Hepatocyte (in vitro differentiated cells): Measurements from ENCODE around the gene SLC35C1. TPM values are rescaled to one million over a fixed set of nuclear protein-coding genes. Genes with fewer than 3 reads are reported as not detected.

ENCODE experiments used
- DNase-seq: peaks from one replicate; pipeline ENCODE4 v3.0.0-alpha.2; 2016; ENCODE audit warnings: low spot score
- H2AFZ ChIP-seq: fragments of 200-600 bp; sonication (generic); 2 replicates; pipeline ENCODE4 v1.6.0; 2016; ENCODE audit warnings: antibody characterized with exemption, mild to moderate bottlenecking
- H3K27ac ChIP-seq: fragments of 200-600 bp; sonication (generic); 2 replicates; pipeline ENCODE4 v1.5.1; 2016; ENCODE audit warnings: mild to moderate bottlenecking
- H3K27me3 ChIP-seq: fragments of 200-600 bp; sonication (generic); 2 replicates; pipeline ENCODE4 v1.6.1; 2016
- H3K36me3 ChIP-seq: fragments of 200-600 bp; sonication (generic); replicated peaks from 2 replicates; pipeline ENCODE4 v1.5.1; 2016; ENCODE audit warnings: low read depth; ENCODE audit not compliant: insufficient read depth
- H3K4me1 ChIP-seq: fragments of 200-600 bp; sonication (generic); 2 replicates; pipeline ENCODE4 v1.5.1; 2016; ENCODE audit warnings: mild to moderate bottlenecking, moderate library complexity; ENCODE audit not compliant: insufficient read depth
- H3K4me2 ChIP-seq: fragments of 200-600 bp; sonication (generic); 2 replicates; pipeline ENCODE4 v1.6.0; 2016
- H3K4me3 ChIP-seq: fragments of 200-600 bp; sonication (generic); 2 replicates; pipeline ENCODE4 v1.5.1; 2016; ENCODE audit warnings: mild to moderate bottlenecking
- H3K79me2 ChIP-seq: fragments of 200-600 bp; sonication (generic); 2 replicates; pipeline ENCODE4 v1.6.0; 2017; ENCODE audit warnings: mild to moderate bottlenecking
- H3K9me2 ChIP-seq: fragments of 200-600 bp; sonication (generic); replicated peaks from 2 replicates; pipeline ENCODE4 v1.6.0; 2017; ENCODE audit warnings: mild to moderate bottlenecking; ENCODE audit not compliant: insufficient read depth
- H3K9me3 ChIP-seq: fragments of 200-600 bp; sonication (generic); 2 replicates; pipeline ENCODE4 v1.5.1; 2016; ENCODE audit warnings: low read depth, mild to moderate bottlenecking
- H4K20me1 ChIP-seq: fragments of 200-600 bp; sonication (generic); 2 replicates; pipeline ENCODE4 v1.6.0; 2016; ENCODE audit warnings: mild to moderate bottlenecking; ENCODE audit not compliant: insufficient read depth, poor library complexity, severe bottlenecking
- CTCF ChIP-seq: fragments of 200-600 bp; sonication (generic); IDR thresholded peaks from 2 replicates; pipeline ENCODE4 v1.5.1; 2016; ENCODE audit warnings: antibody characterized with exemption, mild to moderate bottlenecking; ENCODE audit not compliant: poor library complexity
- EZH2 ChIP-seq: fragments of 200-600 bp; sonication (generic); IDR thresholded peaks from 2 replicates; pipeline ENCODE4 v1.6.1; 2016; ENCODE audit warnings: antibody characterized with exemption, mild to moderate bottlenecking, borderline replicate concordance
- EZH2phosphoT487 ChIP-seq: fragments of 200-600 bp; sonication (generic); IDR thresholded peaks from one replicate; pipeline ENCODE4 v1.6.1; 2018; ENCODE audit warnings: antibody characterized with exemption, mild to moderate bottlenecking, low read depth, moderate library complexity; ENCODE audit not compliant: unreplicated experiment, severe bottlenecking
- WGBS: methylation state at CpG from one replicate; pipeline ENCODE4 v1.1.6; 2016; ENCODE audit warnings: low lambda C conversion rate; ENCODE audit errors: missing lambda C conversion rate; 5-methylcytosine and 5-hydroxymethylcytosine counted together
- polyA plus RNA-seq: library from polyadenylated mRNA; unstranded; fragments of >200 nt; fragmentation: Nextera tagmentation; extraction: Ambion mirVana; gene quantifications from 2 replicates; pipeline ENCODE4 v1.2.1, GENCODE V29; 2016
- total RNA-seq: library from RNA; depleted of rRNA; stranded (reverse); fragments of >200 nt; gene quantifications from 2 replicates; pipeline ENCODE4 v1.2.3, GENCODE V29; 2014

SLC35C1 gene
- total and polyA plus RNA-seq, 2 experiments from 2014 or later: 12.7 to 22.1 TPM

- H2AFZ ChIP-seq: peak overlapping the region; percentile 69
- no peaks in the 10 kb centered on the region for H4K20me1 ChIP-seq
- no peaks in the 10 kb centered on the region for H3K4me1 ChIP-seq
- H3K79me2 ChIP-seq: no peaks in the 10 kb centered on the region
- H3K4me3 ChIP-seq: peak overlapping the region; percentile 23
- DNase-seq: peak; percentile 93
- no peaks in the 10 kb centered on the region for H3K36me3 ChIP-seq
- 6% methylated on average over 31 of the region's 31 CpGs for WGBS
- peaks cover 6% of the 10 kb centered on the region for H3K27me3 ChIP-seq
- TF ChIP-seq CTCF (peak; percentile 95), EZH2 (no peak)
- no peaks in the 10 kb centered on the region for H3K9me3 ChIP-seq
- H3K4me2 ChIP-seq: peak overlapping the region; percentile 91
- no peak overlapping the region for H3K27ac ChIP-seq
- H3K9me2 ChIP-seq: no peaks in the 10 kb centered on the region
Observed at GRCh38 chr11:45771566-45772448, 33.1 kb upstream of the SLC35C1 start.

- Histone ChIP-seq H4K20me1 (no peaks in the 10 kb centered on the region), H3K79me2 (no peaks in the 10 kb centered on the region), H2AFZ (no peak overlapping the region), H3K27ac (no peak overlapping the region), H3K9me2 (no peaks in the 10 kb centered on the region), H3K27me3 (peaks cover 1% of the 10 kb centered on the region), H3K4me1 (no peaks in the 10 kb centered on the region), H3K4me2 (no peak overlapping the region), H3K4me3 (no peak overlapping the region), H3K36me3 (no peaks in the 10 kb centered on the region), H3K9me3 (no peaks in the 10 kb centered on the region)
- DNase-seq: no peak
- 65% methylated on average over 5 of the region's 5 CpGs for WGBS
- no peak for TF ChIP-seq CTCF
- TF ChIP-seq EZH2: no peak
- no peak for TF ChIP-seq EZH2phosphoT487
Observed at GRCh38 chr11:45772449-45772774, 32.5 kb upstream of the SLC35C1 start.

DNA sequence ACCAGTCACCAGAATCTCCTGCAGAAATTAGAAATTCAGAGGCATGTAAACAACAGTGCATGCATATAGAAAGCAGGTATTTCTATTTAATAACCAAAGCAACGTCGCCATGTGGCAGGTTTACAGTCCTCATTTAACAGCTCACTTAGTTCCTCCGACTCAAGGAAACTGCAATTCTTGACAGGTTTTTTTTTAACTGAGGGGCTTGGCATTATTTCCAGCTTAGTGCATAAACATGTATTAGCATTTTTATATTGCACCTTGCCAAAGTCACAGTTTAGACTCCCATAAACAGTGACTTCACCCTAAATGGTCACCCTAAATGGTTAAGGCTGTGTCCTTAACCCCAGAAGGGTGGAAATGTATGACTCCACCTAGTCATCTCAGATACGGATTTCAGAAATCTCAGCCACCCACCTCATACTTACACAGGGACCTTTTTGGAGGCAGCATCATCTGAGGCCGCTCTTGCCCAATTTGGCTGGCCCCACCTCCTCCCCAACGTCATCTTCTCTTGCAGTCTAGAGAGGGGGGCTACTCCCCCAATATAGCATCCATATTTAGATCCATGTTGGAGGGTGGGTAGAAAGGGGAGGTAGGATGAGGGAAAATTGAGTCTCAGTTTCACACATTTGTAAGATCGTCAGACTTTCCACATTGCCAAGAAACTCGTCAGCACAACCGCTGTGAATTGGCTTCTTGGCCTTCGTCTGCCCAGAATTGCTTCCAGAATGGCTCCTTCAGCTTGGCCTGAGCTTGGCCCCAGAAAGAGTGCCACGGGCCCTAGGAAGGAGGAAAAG, 31.8 kb upstream of the SLC35C1 start:
- Histone ChIP-seq H3K27ac (no peak overlapping the region), H3K36me3 (no peaks in the 10 kb centered on the region), H3K4me1 (no peaks in the 10 kb centered on the region), H3K9me2 (no peaks in the 10 kb centered on the region), H3K4me2 (no peak overlapping the region), H3K27me3 (no peaks in the 10 kb centered on the region), H3K9me3 (no peaks in the 10 kb centered on the region), H2AFZ (no peak overlapping the region), H3K79me2 (no peaks in the 10 kb centered on the region), H3K4me3 (no peak overlapping the region), H4K20me1 (no peaks in the 10 kb centered on the region)
- TF ChIP-seq EZH2phosphoT487: no peak
- TF ChIP-seq CTCF: no peak
- TF ChIP-seq EZH2: no peak
- WGBS: 80% methylated on average over 11 of the region's 11 CpGs
- no peak for DNase-seq
